Hippocampal formation (tissue), 2 donors: ENCODE results near the gene MYO1G.
"Not testable (repeated sequence)": the region's sequence is repeated elsewhere in the genome, so short reads cannot be mapped to it uniquely, and the experiment has no call there.

ENCODE experiments used
- DNase-seq, 2 donors: peaks; one replicate each; lab custom pipeline; 2025; lab: John Stamatoyannopoulos, UW

The MYO1G gene

GRCh38 chr7:44978511-44979366 lies at the start of gene MYO1G:
MYO1G (minus strand) TSS chr7:44979015; CDS start chr7:44978961, 54 bp downstream.
- DNase-seq = no peak

GRCh38 chr7:45028138-45028919 lies 49.5 kb upstream of the MYO1G start:
- DNase-seq = no peak

- DNase-seq = no peak
Observed at GRCh38 chr7:45027774-45028114, 48.9 kb upstream of the MYO1G start.

GRCh38 chr7:45026984-45027773 lies 48.4 kb upstream of the MYO1G start:
- no peak for DNase-seq

- no peak for DNase-seq
Observed at GRCh38 chr7:45026013-45026412, 47.2 kb upstream of the MYO1G start.

GRCh38 chr7:45025473-45025872 lies 46.7 kb upstream of the MYO1G start:
- DNase-seq = not testable (repeated sequence)

GRCh38 chr7:45024126-45024744 lies 45.4 kb upstream of the MYO1G start:
- DNase-seq = no peak

- no peak for DNase-seq
Observed at GRCh38 chr7:45021604-45022296, 42.9 kb upstream of the MYO1G start.

GRCh38 chr7:45020915-45021314 lies 42.1 kb upstream of the MYO1G start:
- DNase-seq = no peak

- no peak for DNase-seq
Observed at GRCh38 chr7:45017253-45017652, 38.4 kb upstream of the MYO1G start.

GRCh38 chr7:45015313-45015712 lies 36.5 kb upstream of the MYO1G start:
- no peak for DNase-seq

GRCh38 chr7:45013465-45013967 lies 34.7 kb upstream of the MYO1G start:
- DNase-seq = no peak

GRCh38 chr7:45007571-45008328 lies 28.9 kb upstream of the MYO1G start:
- no peak for DNase-seq

GRCh38 chr7:45007106-45007505 lies 28.3 kb upstream of the MYO1G start:
- DNase-seq = peak in 1 of 2 donors; percentile 19

GRCh38 chr7:45003789-45004188 lies 25.0 kb upstream of the MYO1G start:
- DNase-seq = no peak

- no peak for DNase-seq
Observed at GRCh38 chr7:45001826-45002225, 23.0 kb upstream of the MYO1G start.

- no peak for DNase-seq
Observed at GRCh38 chr7:45001138-45001694, 22.4 kb upstream of the MYO1G start.

- DNase-seq = no peak
Observed at GRCh38 chr7:45000093-45001032, 21.5 kb upstream of the MYO1G start, which contains the start of gene CCM2. CCM2 (plus strand) TSS chr7:45000201; CDS start chr7:45000334, 133 bp downstream.
